ENCODE results near the gene TRIM61.
A peak's percentile ranks its signal among the peaks of the same experiment; 100 is the strongest.
"Not testable (repeated sequence)": the region's sequence is repeated elsewhere in the genome, so short reads cannot be mapped to it uniquely, and the experiment has no call there.

Gene TRIM61

GRCh38 chr4:164956766-164957643, 20.5 kb downstream of the TRIM61 start:
- ChIA-PET CTCF (interaction anchor here (1.1 kb wide), 1 partner anchor 226 kb away, joined by 3 read pairs; no protein-coding TSS in a partner anchor), POLR2A (no interaction called here)
- DNase-seq (ENCODE audit: low read depth, low spot score), result no peak
- TF ChIP-seq CTCF (IDR thresholded peaks at IDR 0.05; ENCODE audit: insufficient read depth, low read length, missing control alignments), result no peak
- H3K4me3 ChIP-seq (ENCODE audit: low read depth, low read length), result peak overlapping the region; percentile 76

GRCh38 chr4:164955107-164955805, 22.2 kb downstream of the TRIM61 start:
- TF ChIP-seq CTCF (IDR thresholded peaks at IDR 0.05; ENCODE audit: insufficient read depth, low read length, missing control alignments), result no peak
- no peak for DNase-seq (ENCODE audit: low read depth, low spot score)
- no peak overlapping the region for H3K4me3 ChIP-seq (ENCODE audit: low read depth, low read length)
- ChIA-PET CTCF (no interaction called here), POLR2A (no interaction called here)

- CTCF ChIA-PET, result no interaction called here
- no peak for TF ChIP-seq CTCF (IDR thresholded peaks at IDR 0.05; ENCODE audit: insufficient read depth, low read length, missing control alignments)
- no peak overlapping the region for H3K4me3 ChIP-seq (ENCODE audit: low read depth, low read length)
- POLR2A ChIA-PET, result no interaction called here
- DNase-seq (ENCODE audit: low read depth, low spot score), result no peak
These were observed 24.9 kb downstream of the TRIM61 start for GRCh38 chr4:164952551-164952950.

- POLR2A ChIA-PET, result no interaction called here
- DNase-seq (ENCODE audit: low read depth, low spot score), result no peak
- CTCF ChIA-PET, result no interaction called here
These were observed 27.9 kb downstream of the TRIM61 start for GRCh38 chr4:164949448-164950143.

GRCh38 chr4:164948975-164949374, 28.5 kb downstream of the TRIM61 start:
- no peak overlapping the region for H3K4me3 ChIP-seq (ENCODE audit: low read depth, low read length)
- no peak for DNase-seq (ENCODE audit: low read depth, low spot score)
- ChIA-PET POLR2A (no interaction called here), CTCF (no interaction called here)
- no peak for TF ChIP-seq CTCF (IDR thresholded peaks at IDR 0.05; ENCODE audit: insufficient read depth, low read length, missing control alignments)

More at GRCh38 chr4:164949448-164950143, 27.9 kb downstream of the TRIM61 start:
- no peak for TF ChIP-seq CTCF (IDR thresholded peaks at IDR 0.05; ENCODE audit: insufficient read depth, low read length, missing control alignments)
- H3K4me3 ChIP-seq (ENCODE audit: low read depth, low read length), result no peak overlapping the region

- POLR2A ChIA-PET; CTCF ChIA-PET; DNase-seq (ENCODE audit: low read depth, low spot score); H3K4me3 ChIP-seq (ENCODE audit: low read depth, low read length): not testable (repeated sequence)
These were observed 29.5 kb downstream of the TRIM61 start for GRCh38 chr4:164948006-164948405.

All from AG04449 (cell line).